Right lobe of liver (tissue), 4 donors: ENCODE measurements around the gene PCDHGB6.
"Not testable (repeated sequence)": the region's sequence is repeated elsewhere in the genome, so short reads cannot be mapped to it uniquely, and the experiment has no call there.

Experiments
- CTCF ChIP-seq, 4 donors: fragments of 200-600 bp in 3 of 4; fragments of 450-650 bp in 1 of 4; IDR thresholded peaks; one replicate each; pipeline versions ENCODE4 v1.5.1 to v1.8.0; 2016 to 2022; ENCODE audit warnings: antibody characterized with exemption in 4 of 4, mild to moderate bottlenecking in 2 of 4
- POLR2A ChIP-seq: fragments of 450-650 bp; IDR thresholded peaks from one replicate; pipeline ENCODE4 v1.6.1; 2017; ENCODE audit warnings: antibody characterized with exemption, mild to moderate bottlenecking
- donor health status: DM: no; HTN: no; CAD: no.
- donor health status: DM: no; HTN: no; CAD: no.
- donor health status: DM: no; HTN: yes; CAD: no.

- TF ChIP-seq CTCF (IDR thresholded peaks at IDR 0.05): peak; percentile 30 to 48 (median 45)
- not testable (repeated sequence) for TF ChIP-seq POLR2A
These were observed 20.1 kb upstream of the PCDHGB6 start, which contains the start of gene PCDHGB4 for GRCh38 chr5:141387557-141388311.
